OCI-M2 (cell line): ENCODE results near the gene OBP2B.
"Not testable (repeated sequence)": the region's sequence is repeated elsewhere in the genome, so short reads cannot be mapped to it uniquely, and the experiment has no call there.

Experiments
- DNase-seq: peaks from one replicate; lab custom pipeline; 2025; ENCODE audit not compliant: unreplicated experiment; lab: John Stamatoyannopoulos, UW

OBP2B gene

DNA sequence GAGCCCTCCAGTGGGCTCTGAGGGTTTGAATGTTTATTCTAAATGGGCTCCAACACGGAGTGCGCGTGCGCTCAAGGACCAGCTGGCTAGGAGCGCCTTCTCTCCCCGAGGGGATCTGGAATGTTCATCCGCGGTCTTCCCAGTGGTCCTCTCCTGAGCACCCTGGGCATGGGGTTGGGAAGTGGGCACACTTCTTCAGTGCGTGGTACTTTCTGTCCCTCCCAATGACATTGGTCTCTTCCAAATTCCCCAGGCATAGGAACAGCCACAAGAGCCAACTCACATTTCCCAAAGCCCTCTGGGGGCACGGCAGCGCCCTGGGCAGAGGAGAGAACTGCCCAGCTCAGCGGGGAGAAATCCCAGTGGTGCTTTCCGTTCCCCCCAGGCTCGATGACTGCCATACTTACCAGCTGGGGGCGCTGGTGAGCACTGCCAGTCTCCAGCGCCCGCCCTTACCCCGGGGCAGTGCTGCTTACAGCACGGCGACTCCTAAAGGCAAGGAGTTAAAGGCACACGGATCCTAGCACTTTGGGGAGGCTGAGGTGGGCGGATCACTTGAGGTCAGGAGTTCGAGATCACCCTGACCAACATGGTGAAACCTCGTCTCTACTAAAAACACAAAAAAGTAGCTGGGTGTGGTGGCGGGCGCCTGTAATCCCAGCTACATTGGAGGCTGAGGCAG is 29.9 kb upstream of the OBP2B start:
- DNase-seq: no peak

DNA sequence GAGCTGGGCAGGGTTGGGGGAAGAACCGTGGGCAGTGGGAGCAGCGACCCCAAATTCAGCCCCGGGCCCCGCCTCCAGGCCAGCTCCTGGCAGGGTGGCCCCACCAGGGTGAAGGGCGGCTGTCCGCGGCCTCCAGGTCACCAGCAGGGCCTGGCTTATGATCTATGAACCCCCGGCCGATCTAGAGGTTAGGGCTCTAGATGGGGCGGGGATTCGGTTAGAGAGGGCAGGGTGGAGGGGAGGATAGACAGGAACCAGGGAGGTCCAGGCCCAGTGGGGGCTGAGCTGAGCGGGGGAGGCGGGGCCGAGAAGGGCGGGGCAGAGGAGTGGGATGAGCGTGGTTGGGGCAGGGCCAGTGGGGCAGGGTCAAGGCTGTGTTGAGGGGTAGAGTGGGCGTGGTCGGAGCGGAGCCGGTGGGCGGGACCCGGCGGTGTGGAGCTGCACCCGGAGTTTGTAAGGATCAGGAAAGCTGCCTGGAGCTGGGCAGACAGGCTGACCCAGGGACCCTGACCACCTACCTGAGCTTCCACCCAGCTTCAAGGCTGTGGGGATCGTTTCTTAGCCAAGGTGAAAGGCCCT is 29.3 kb upstream of the OBP2B start:
- peak; percentile 25 for DNase-seq

DNA sequence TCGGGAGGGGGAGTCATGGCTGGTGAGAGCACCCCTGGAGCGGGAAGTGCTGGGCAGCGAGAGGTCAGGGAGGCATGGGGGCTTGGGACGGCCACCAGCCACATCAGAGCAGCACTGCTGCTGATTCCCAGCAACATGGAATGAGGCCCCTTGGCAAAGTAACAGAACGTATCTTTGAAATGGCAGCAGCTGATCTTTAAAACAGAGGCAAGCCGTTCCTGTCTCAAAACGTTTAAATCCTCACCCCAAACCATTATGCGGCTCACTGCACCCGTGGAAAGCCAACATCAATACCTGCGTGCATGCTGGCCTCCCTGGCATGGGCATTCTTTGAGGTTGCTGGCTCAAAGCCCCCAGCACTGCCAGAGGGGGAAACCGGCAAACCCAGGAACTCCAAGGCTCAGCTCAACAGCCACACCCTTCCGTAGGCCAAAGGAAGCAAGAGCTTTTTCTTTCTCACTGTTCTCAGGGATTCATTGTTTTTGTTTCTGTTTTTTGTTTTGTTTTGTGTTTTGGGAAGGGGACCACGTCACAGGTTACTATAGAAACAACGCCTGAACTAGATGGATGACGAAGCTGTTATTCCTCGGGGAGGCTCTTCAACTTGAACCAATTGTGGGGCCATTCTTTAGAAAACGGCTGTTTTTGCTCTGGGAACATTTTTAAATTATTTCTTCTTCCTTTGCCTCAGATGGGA is 28.1 kb upstream of the OBP2B start:
- no peak for DNase-seq

DNA sequence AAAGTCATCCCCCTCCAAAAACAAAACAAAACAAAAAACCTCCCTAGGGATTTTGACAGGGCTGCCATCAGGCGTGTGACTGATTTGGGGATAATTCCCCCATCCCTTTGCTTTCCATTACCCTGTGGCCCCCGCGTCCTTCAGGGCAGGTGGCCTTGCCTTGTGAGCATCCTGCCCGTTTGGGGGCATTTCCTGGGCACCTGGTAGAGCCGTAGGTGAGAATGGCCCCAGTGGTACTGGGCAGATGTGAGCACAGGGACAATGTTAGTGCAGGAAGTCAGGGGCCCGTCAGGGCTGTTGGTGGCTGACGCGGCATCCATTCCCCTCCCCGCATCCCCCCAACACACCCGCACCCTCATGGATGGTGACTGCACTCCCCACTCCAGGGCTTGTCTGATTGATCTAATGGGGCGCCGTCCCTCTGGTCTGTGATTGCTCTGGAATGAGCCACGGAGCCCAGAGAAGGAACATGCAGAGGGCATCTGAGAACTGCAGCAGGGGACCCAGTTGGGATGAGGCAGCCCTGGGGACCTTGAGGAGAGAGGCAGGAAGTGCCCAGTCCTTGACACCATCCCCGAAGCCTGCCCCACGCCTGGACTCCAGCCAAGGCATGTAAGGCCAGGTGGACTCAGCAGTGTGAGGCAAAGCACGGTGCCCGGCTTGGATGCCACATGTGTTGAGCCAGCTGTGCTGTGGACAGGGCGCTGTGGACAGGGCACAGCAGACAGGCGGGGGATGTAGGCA is 27.4 kb upstream of the OBP2B start:
- not testable (repeated sequence) for DNase-seq

DNA sequence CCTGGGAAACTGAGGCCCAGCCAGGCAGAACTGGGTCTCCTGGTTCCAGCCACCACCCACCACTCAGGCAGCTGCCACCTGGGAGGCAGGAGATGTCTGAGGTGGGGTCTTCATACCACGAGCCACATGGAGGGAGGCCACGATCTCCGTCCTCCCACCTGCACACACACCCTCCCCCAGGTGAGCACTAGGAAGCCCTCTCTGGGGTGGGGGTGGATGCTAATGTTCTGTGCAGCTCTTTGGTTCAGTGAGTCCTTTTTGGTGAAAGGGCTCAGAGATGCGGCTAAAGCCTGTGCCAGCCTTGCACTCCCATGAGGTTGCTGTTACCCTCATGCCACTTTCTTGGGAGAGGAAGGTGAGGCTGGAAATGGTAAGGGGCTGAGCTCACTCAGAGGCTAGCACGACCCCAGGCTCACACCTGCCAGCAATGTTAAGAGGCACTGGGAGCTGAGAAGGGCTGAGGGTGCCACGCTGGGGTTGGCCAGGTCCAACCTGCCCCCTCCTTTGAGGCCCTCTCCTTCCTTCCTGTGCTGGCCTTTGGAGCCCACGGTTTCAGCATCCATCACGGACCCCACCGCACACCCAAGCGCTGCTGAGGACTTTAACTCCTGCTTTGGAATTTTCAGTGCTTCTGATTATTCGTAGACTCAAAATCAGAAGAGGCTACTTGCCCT is 26.6 kb upstream of the OBP2B start:
- DNase-seq: no peak

GRCh38 chr9:133234577-133235322 is 25.7 kb upstream of the OBP2B start:
- DNase-seq: no peak

GRCh38 chr9:133233681-133234432 is 24.8 kb upstream of the OBP2B start:
- DNase-seq: no peak

DNA sequence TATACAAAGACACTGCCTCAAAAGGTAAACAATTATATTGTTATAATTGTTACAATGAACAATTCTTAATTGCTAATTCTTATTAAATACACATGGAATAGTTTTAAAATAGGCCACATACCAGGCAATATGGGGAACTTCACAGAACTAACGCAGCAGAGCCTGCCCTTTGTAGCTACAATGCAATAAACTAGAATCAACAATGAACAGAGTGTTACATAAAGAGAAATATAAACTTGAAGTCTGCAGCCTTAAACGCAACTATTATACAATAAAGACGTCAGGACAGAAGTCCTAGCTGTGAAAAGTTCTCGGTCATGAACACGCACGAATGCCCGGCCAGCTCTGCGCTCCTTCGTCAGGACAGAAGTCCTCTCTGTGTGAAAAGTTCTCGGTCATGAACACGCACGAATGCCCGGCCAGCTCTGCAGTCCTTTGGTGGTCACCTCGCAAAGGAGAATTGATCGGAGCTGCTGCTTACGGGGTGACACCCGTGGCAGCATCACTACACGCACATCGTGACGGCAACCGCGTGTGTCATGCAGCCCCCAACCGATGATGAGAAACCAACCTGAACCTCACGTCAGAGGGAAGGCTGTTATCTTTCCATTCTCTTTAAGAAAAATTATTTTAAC is 23.0 kb upstream of the OBP2B start:
- DNase-seq: not testable (repeated sequence)

GRCh38 chr9:133230514-133230913 is 21.5 kb upstream of the OBP2B start:
- not testable (repeated sequence) for DNase-seq

- no peak for DNase-seq
Observed at GRCh38 chr9:133230093-133230492, 21.0 kb upstream of the OBP2B start.

DNA sequence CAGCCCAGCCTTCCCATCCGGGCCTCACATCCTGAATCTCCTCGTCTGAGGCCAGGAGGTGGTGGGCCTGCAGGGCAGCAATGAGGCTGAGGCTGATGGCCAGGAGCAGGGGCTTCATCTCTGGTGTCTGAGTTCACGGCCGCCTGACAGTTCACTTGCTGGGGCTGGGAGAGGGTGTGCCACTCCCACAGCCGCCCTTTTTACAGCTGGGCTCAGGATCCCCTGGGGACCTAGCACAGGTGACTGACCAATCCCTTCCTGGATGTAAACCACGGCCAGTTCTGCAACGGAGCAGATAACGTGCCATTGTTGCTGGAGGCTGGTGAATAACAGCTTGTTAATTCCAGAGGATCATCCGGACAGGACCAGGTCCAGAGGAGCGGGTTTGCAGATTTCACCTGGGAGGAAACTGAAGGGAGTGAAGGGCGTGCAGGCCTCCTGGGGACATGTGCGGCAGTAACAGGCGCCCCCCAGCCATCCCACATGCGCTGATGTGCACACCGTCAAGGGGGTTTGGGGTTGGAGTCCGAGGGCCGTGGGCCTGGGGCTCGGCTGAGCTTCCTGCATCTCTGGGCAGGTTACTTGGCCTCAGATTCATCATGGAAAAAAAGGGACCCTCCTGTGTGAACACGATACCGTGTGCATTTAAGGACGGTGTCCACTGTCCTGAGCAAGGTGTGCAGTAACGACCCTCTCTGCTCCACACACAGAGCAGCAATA is 19.6 kb upstream of the OBP2B start:
- not testable (repeated sequence) for DNase-seq

DNA sequence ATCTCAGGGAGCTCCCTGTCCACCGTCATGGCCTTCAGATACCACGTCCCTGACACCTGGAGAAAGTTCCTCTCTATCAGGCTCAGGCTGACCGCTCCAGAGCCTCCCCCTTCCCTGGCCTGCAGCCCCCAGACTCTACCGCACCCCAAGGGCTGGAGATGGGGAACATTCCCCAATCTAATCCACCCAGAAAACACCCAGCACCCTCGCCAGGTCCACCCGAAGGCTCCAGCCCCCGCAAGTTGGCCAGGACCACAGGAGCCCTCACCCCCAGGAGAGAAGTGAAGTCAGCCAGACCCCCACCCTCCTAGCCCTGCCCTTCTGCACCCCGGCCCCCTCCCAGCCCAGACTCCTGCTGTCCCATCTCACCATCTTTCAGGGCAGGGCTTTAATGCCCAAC is 18.9 kb upstream of the OBP2B start:
- not testable (repeated sequence) for DNase-seq

GRCh38 chr9:133227242-133227860 is 18.3 kb upstream of the OBP2B start:
- DNase-seq: no peak

DNA sequence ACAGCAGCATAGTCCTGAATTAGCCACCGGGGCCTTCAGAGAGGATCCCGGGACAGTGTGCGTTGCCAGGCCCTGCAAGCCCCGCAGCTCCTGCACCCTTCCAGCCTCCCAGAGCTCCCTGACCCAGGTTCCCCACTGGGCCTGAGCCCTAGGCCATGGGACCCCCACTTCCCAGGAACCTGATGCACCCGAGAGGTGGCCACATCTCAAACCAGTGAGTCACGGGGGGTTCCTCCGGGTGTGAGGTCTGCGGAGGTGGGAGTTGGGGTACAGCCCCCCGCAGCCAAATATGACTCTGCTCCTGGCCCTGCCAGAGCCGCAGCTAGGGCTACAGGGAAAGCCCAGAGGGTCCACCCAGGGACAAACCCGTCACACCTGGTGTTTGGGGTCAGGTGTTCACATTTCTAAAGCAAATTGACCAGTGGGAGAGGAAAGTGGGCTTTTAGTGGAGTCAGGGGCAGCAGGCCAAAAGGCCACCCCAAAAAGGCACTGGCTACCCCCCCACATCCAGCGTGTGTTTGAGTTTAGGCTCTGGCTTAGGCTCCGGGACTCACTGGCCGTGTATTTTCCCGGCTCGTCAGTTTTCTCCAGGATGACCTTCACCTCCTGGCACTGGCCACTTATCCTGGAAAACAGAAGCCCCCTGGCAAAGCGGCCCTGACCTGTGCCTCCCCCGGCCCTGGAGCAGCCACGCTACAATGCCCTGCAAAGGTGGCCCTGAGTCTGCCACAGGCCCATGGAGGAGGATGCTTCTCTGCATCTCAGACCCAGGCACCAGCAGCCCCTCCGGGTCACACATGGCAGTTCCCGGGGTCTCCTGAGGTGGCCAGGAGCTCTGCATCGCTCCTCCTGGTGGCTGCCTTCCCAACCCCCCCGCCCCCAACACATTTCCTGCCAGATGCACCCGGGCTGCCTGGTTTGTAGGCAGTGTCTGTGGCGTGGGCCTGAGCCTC is 17.4 kb upstream of the OBP2B start:
- DNase-seq: no peak

- DNase-seq: no peak
Observed at GRCh38 chr9:133225171-133226011, 16.3 kb upstream of the OBP2B start.

DNA sequence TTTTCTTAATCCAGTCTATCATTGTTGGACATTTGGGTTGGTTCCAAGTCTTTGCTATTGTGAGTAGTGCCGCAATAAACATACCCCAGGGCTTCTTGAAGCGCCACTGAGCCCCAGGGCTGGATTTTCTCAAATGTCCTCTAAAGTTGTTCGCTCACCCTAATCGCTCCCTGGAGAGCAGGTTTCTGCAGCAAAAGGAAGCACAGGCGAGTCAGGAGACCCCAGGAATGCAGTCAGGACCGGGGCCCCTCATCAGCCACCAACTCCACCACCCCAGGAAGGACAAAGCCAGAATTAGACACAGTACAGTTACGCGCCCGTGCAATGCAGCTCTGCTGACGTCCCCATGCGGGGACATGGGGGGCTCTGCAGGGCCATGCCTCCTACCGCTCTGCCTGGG is 15.7 kb upstream of the OBP2B start:
- DNase-seq: no peak
